KMS-11 (cell line): Measurements from ENCODE around the gene PRPF40B.

ENCODE experiments used
- H2AFZ ChIP-seq: fragments of 200-600 bp; sonication (generic); 2 replicates; pipeline ENCODE4 v1.6.1; 2016; ENCODE audit warnings: antibody characterized with exemption, mixed run types, low read depth
- H3K27ac ChIP-seq: fragments of 200-600 bp; sonication (generic); 2 replicates; pipeline ENCODE4 v1.6.1; 2016; ENCODE audit warnings: mild to moderate bottlenecking, mixed run types
- H3K27me3 ChIP-seq: fragments of 200-600 bp; sonication (generic); 2 replicates; pipeline ENCODE4 v1.6.1; 2017; ENCODE audit warnings: mild to moderate bottlenecking, low read depth, mixed run types, moderate library complexity; ENCODE audit not compliant: insufficient read depth
- H3K36me3 ChIP-seq: fragments of 200-600 bp; sonication (generic); 2 replicates; pipeline ENCODE4 v1.6.1; 2017; ENCODE audit warnings: mild to moderate bottlenecking, mixed run types; ENCODE audit not compliant: insufficient read depth
- H3K4me1 ChIP-seq: fragments of 200-600 bp; sonication (generic); 2 replicates; pipeline ENCODE4 v1.6.1; 2016; ENCODE audit warnings: mild to moderate bottlenecking, low read depth, mixed run types; ENCODE audit not compliant: poor library complexity, severe bottlenecking
- H3K4me2 ChIP-seq: fragments of 200-600 bp; sonication (generic); 2 replicates; pipeline ENCODE4 v1.7.0; 2016; ENCODE audit warnings: mild to moderate bottlenecking, mixed run types
- H3K4me3 ChIP-seq: fragments of 200-600 bp; sonication (generic); IDR thresholded peaks from 2 replicates; pipeline ENCODE4 v1.6.1; 2017; ENCODE audit warnings: low read depth, low read length, mixed read lengths; ENCODE audit not compliant: insufficient read depth
- H3K79me2 ChIP-seq: fragments of 200-600 bp; sonication (generic); 2 replicates; pipeline ENCODE4 v1.6.1; 2016; ENCODE audit warnings: low read depth, mixed run types; ENCODE audit not compliant: insufficient read depth
- H3K9ac ChIP-seq: fragments of 200-600 bp; sonication (generic); 2 replicates; pipeline ENCODE4 v1.6.1; 2016; ENCODE audit warnings: mild to moderate bottlenecking, mixed run types
- H4K20me1 ChIP-seq: fragments of 200-600 bp; sonication (generic); 2 replicates; pipeline ENCODE4 v1.6.1; 2016; ENCODE audit warnings: mild to moderate bottlenecking, mixed run types; ENCODE audit not compliant: insufficient read depth
- TF ChIP-seq, protein P1 (sequence below): fragments of 200-600 bp; sonication (generic); conservative IDR thresholded peaks from 2 replicates; pipeline ENCODE4 v1.6.1; 2017; ENCODE audit warnings: low read depth, mild to moderate bottlenecking, antibody characterized with exemption, low read length, moderate library complexity, mixed read lengths

The PRPF40B gene

DNA sequence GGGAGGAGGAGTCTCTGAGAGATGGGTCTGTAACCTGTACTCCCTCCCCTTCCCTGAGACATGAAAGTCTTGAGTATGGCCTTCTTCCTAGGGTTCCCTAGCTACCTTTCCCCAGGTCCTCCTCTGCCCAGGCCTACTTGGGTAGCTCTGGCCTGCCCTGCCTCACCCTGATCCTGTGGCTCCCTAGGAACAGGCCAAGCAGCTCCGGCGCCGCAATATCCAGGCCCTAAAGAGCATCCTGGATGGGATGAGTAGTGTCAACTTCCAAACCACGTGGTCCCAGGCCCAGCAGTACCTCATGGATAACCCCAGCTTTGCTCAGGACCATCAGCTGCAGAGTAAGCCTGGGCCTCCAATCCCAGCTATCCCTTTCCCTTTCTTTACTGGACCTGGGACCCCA is 12.3 kb downstream of the PRPF40B start:
- no peaks in the 10 kb centered on the region for H4K20me1 ChIP-seq
- H3K4me3 ChIP-seq = no peak overlapping the region
- H3K27me3 ChIP-seq = no peaks in the 10 kb centered on the region
- no peaks in the 10 kb centered on the region for H3K36me3 ChIP-seq
- no peak overlapping the region for H3K27ac ChIP-seq
- no peak overlapping the region for H3K9ac ChIP-seq
- no peak overlapping the region for H3K4me2 ChIP-seq
- H3K79me2 ChIP-seq = no peaks in the 10 kb centered on the region
- H2AFZ ChIP-seq = no peak overlapping the region
- peaks cover 12% of the 10 kb centered on the region for H3K4me1 ChIP-seq
- TF ChIP-seq, protein P1, sequence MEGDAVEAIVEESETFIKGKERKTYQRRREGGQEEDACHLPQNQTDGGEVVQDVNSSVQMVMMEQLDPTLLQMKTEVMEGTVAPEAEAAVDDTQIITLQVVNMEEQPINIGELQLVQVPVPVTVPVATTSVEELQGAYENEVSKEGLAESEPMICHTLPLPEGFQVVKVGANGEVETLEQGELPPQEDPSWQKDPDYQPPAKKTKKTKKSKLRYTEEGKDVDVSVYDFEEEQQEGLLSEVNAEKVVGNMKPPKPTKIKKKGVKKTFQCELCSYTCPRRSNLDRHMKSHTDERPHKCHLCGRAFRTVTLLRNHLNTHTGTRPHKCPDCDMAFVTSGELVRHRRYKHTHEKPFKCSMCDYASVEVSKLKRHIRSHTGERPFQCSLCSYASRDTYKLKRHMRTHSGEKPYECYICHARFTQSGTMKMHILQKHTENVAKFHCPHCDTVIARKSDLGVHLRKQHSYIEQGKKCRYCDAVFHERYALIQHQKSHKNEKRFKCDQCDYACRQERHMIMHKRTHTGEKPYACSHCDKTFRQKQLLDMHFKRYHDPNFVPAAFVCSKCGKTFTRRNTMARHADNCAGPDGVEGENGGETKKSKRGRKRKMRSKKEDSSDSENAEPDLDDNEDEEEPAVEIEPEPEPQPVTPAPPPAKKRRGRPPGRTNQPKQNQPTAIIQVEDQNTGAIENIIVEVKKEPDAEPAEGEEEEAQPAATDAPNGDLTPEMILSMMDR = no peak

DNA sequence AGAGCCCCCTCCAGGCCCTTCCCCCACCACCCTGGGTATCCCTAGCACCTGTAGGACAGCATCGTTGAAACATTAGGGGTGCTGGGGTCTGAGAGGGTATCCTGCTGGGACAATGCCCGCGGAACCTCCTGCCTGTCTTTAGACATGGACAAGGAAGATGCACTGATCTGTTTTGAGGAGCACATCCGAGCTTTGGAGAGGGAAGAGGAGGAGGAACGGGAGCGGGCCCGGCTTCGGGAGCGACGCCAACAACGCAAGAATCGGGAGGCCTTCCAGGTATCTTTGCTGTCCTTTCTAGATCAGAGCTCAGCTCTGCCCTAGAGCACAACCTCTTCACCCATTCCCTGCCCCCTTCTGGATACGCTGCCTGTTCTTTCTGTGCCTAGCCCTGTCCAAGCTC is 13.2 kb downstream of the PRPF40B start:
- H4K20me1 ChIP-seq = no peaks in the 10 kb centered on the region
- no peak overlapping the region for H3K4me3 ChIP-seq
- H2AFZ ChIP-seq = no peak overlapping the region
- H3K4me2 ChIP-seq = peak overlapping the region; percentile 19; the same call in 1 of the 2 replicates
- no peaks in the 10 kb centered on the region for H3K27me3 ChIP-seq
- H3K36me3 ChIP-seq = no peaks in the 10 kb centered on the region
- H3K27ac ChIP-seq = no peak overlapping the region
- no peak overlapping the region for H3K9ac ChIP-seq
- peaks cover 12% of the 10 kb centered on the region for H3K4me1 ChIP-seq
- TF ChIP-seq, protein P1 = no peak
- H3K79me2 ChIP-seq = no peaks in the 10 kb centered on the region

DNA sequence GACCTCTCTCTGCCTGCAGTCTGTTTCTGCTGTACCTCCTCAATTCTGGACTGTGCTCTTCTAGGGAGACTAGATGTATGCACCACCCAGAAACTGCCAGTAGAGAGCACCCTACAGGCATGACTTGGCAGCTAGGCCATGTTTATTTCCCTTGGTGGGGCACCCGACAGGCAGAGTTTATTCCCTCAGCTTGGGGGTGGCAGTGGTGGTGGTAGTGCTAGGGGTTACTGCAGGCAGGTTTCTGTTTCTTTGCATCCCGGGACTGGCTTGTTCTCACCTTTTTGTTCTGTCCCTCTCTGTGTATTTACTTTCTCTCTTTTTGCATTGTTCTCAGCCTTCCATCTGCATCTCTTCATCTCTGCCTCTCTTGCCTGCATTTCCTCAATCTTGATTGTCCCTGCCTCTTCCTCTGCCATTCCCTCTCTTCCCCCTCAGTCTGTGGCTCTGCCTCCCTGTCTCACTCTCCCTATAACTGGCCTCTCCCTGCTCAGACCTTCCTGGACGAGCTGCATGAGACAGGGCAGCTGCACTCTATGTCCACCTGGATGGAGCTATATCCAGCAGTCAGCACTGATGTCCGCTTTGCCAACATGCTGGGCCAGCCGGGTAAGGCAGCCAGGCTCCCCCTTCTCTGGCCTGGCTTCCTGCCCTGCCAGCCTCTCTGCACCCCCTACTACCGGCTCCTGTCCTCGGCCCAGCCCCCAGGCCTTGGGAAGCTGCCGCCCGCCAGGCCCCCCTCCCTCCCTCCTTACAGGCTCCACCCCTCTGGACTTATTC is 13.8 kb downstream of the PRPF40B start:
- H3K79me2 ChIP-seq = no peaks in the 10 kb centered on the region
- TF ChIP-seq, protein P1 = peak; percentile 81
- no peaks in the 10 kb centered on the region for H4K20me1 ChIP-seq
- peak overlapping the region; percentile 19; the same call in 1 of the 2 replicates for H3K4me2 ChIP-seq
- H2AFZ ChIP-seq = peak overlapping the region; percentile 19; the same call in 1 of the 2 replicates
- H3K9ac ChIP-seq = no peak overlapping the region
- H3K36me3 ChIP-seq = no peaks in the 10 kb centered on the region
- H3K27ac ChIP-seq = peak overlapping the region; percentile 35; the same call in 1 of the 2 replicates
- no peaks in the 10 kb centered on the region for H3K27me3 ChIP-seq
- no peak overlapping the region for H3K4me3 ChIP-seq
- H3K4me1 ChIP-seq = peaks cover 12% of the 10 kb centered on the region

GRCh38 chr12:49641748-49642369 is 18.5 kb downstream of the PRPF40B start:
- no peak overlapping the region for H3K4me2 ChIP-seq
- H3K36me3 ChIP-seq = no peaks in the 10 kb centered on the region
- H3K79me2 ChIP-seq = no peaks in the 10 kb centered on the region
- no peak overlapping the region for H3K9ac ChIP-seq
- no peak overlapping the region for H2AFZ ChIP-seq
- H4K20me1 ChIP-seq = no peaks in the 10 kb centered on the region
- H3K27ac ChIP-seq = no peak overlapping the region
- no peaks in the 10 kb centered on the region for H3K27me3 ChIP-seq
- H3K4me1 ChIP-seq = peaks cover 15% of the 10 kb centered on the region
- TF ChIP-seq, protein P1 = no peak
- no peak overlapping the region for H3K4me3 ChIP-seq
